SK-N-SH (cell line): ENCODE data around the gene RAB24. TPM values are rescaled to one million over a fixed set of nuclear protein-coding genes. Genes with fewer than 3 reads are reported as not detected.

Experiments
- CTCF ChIA-PET: fragments of 300-600, 350-600 bp; formaldehyde crosslinking; extraction: SDS; loops from one replicate; lab custom pipeline; 2021; lab: Yijun Ruan, JAX
- POLR2A ChIA-PET: fragments of 350-600 bp; sonication (Branson Sonifier 250); formaldehyde crosslinking; extraction: SDS; loops from one replicate; lab custom pipeline; 2020; ENCODE audit warnings: antibody characterized with exemption, inconsistent platforms; lab: Yijun Ruan, JAX
- DNase-seq: peaks from one replicate; pipeline ENCODE4 v3.0.0; 2012
- H2AFZ ChIP-seq: fragments of 200-600 bp; sonication (generic); 2 replicates; pipeline ENCODE4 v1.8.1; 2016; ENCODE audit warnings: antibody characterized with exemption, mild to moderate bottlenecking, low read depth
- H3F3A ChIP-seq: fragments of 200-600 bp; sonication (generic); replicated peaks from 2 replicates; pipeline ENCODE3; 2016; ENCODE audit warnings: antibody characterized with exemption, mild to moderate bottlenecking; ENCODE audit not compliant: insufficient read depth
- H3K27ac ChIP-seq, 2 experiments: fragments of 200-500 bp in 1 of 2; fragments of 200-600 bp in 1 of 2; sonication (Bioruptor generic) in 1 of 2; sonication (generic), shearing (Covaris generic) in 1 of 2; 2 replicates each; pipeline versions ENCODE4 v1.5.1 to v1.6.1; 2014 to 2016; ENCODE audit warnings: low read depth in 2 of 2, inconsistent platforms in 1 of 2, low read length in 1 of 2, mild to moderate bottlenecking in 1 of 2, mixed read lengths in 1 of 2
- H3K27me3 ChIP-seq: fragments of 200-600 bp; sonication (generic), shearing (Covaris generic); 2 replicates; pipeline ENCODE4 v1.6.1; 2016; ENCODE audit warnings: mixed run types; ENCODE audit not compliant: insufficient read depth
- H3K36me3 ChIP-seq, 2 experiments: fragments of 200-500 bp in 1 of 2; fragments of 200-600 bp in 1 of 2; sonication (Bioruptor generic) in 1 of 2; sonication (generic) in 1 of 2; replicated peaks in 1 of 2; 2 replicates each; pipeline versions ENCODE3 to v1.5.1; 2014 to 2016; ENCODE audit warnings: low read length in 1 of 2, mild to moderate bottlenecking in 1 of 2; ENCODE audit not compliant: insufficient read depth in 2 of 2, control insufficient read depth in 1 of 2
- H3K4me1 ChIP-seq, 2 experiments: fragments of 200-500 bp in 1 of 2; fragments of 200-600 bp in 1 of 2; sonication (Bioruptor generic) in 1 of 2; sonication (generic), shearing (Covaris generic) in 1 of 2; 2 replicates each; pipeline versions ENCODE4 v1.5.1 to v1.6.1; 2014 to 2016; ENCODE audit warnings: low read depth in 1 of 2, low read length in 1 of 2, mixed run types in 1 of 2; ENCODE audit not compliant: insufficient read depth in 2 of 2, control insufficient read depth in 1 of 2
- H3K4me2 ChIP-seq: fragments of 200-600 bp; sonication (generic), shearing (Covaris generic); 2 replicates; pipeline ENCODE4 v1.6.1; 2017; ENCODE audit warnings: mixed run types
- H3K4me3 ChIP-seq, 2 experiments: fragments of 200-500 bp in 1 of 2; fragments of 200-600 bp in 1 of 2; sonication (Bioruptor generic) in 1 of 2; sonication (generic), shearing (Covaris generic) in 1 of 2; 2 replicates each; pipeline versions ENCODE4 v1.5.1 to v1.8.1; 2014 to 2016; ENCODE audit warnings: low read depth in 2 of 2, inconsistent platforms in 1 of 2, low read length in 1 of 2, mild to moderate bottlenecking in 1 of 2, mixed read lengths in 1 of 2, moderate library complexity in 1 of 2
- H3K79me2 ChIP-seq: fragments of 200-600 bp; sonication (generic); 2 replicates; pipeline ENCODE4 v1.8.1; 2017; ENCODE audit warnings: mild to moderate bottlenecking; ENCODE audit not compliant: insufficient read depth
- H3K9ac ChIP-seq: fragments of 200-600 bp; sonication (generic); 2 replicates; pipeline ENCODE4 v1.6.1; 2017; ENCODE audit warnings: mixed run types
- H3K9me2 ChIP-seq: fragments of 200-600 bp; sonication (generic); 2 replicates; pipeline ENCODE4 v1.6.1; 2017; ENCODE audit warnings: mixed run types
- H3K9me3 ChIP-seq: fragments of 200-600 bp; sonication (generic); 2 replicates; pipeline ENCODE4 v1.6.1; 2017; ENCODE audit warnings: mixed run types, mild to moderate bottlenecking, moderate library complexity
- H4K20me1 ChIP-seq: fragments of 200-600 bp; sonication (generic); 2 replicates; pipeline ENCODE4 v1.6.1; 2017; ENCODE audit warnings: mild to moderate bottlenecking, mixed run types; ENCODE audit not compliant: insufficient read depth
- CHD2 ChIP-seq: fragments of 150-350 bp; IDR thresholded peaks from 2 replicates; pipeline ENCODE4 v1.6.1; 2018; ENCODE audit warnings: low read length; ENCODE audit not compliant: partially characterized antibody
- CTCF ChIP-seq: fragments of 200-600 bp; sonication (generic); IDR thresholded peaks from 2 replicates; pipeline ENCODE4 v1.6.1; 2017; ENCODE audit warnings: antibody characterized with exemption, mild to moderate bottlenecking, moderate library complexity
- ELF1 ChIP-seq: IDR thresholded peaks from 2 replicates; pipeline ENCODE4 v1.4.0; 2012
- EP300 ChIP-seq, 2 experiments: IDR thresholded peaks; 2 replicates each; pipeline versions ENCODE4 v1.4.0 to v1.6.1; 2012; ENCODE audit warnings: borderline replicate concordance in 1 of 2, low read depth in 1 of 2, low read length in 1 of 2
- FOXJ3 ChIP-seq: sonication (generic); formaldehyde crosslinking; IDR thresholded peaks from 2 replicates; pipeline ENCODE4 v1.5.1; 2020; ENCODE audit warnings: mild to moderate bottlenecking, missing genetic modification reagents
- FOXM1 ChIP-seq: IDR thresholded peaks from 2 replicates; pipeline ENCODE4 v1.4.0; 2012; ENCODE audit warnings: low read depth, mild to moderate bottlenecking
- GABPA ChIP-seq: IDR thresholded peaks from 2 replicates; pipeline ENCODE4 v1.4.0; 2012; ENCODE audit warnings: low read depth, mild to moderate bottlenecking
- GATA2 ChIP-seq: sonication (generic); formaldehyde crosslinking; IDR thresholded peaks from 2 replicates; pipeline ENCODE4 v1.5.0; 2020; ENCODE audit warnings: mild to moderate bottlenecking, missing genetic modification reagents
- JUND ChIP-seq: IDR thresholded peaks from 2 replicates; pipeline ENCODE4 v1.4.0; 2012
- MEF2A ChIP-seq: IDR thresholded peaks from 2 replicates; pipeline ENCODE4 v1.4.0; 2012; ENCODE audit warnings: low read depth, borderline replicate concordance
- MXI1 ChIP-seq: IDR thresholded peaks from 2 replicates; pipeline ENCODE4 v1.6.1; 2012; ENCODE audit warnings: mild to moderate bottlenecking, low read depth, low read length, improper control_type of control experiment
- NRF1 ChIP-seq: IDR thresholded peaks from 2 replicates; pipeline ENCODE4 v1.6.1; 2012; ENCODE audit warnings: low read depth, mild to moderate bottlenecking, low read length
- POLR2AphosphoS5 ChIP-seq: IDR thresholded peaks from 2 replicates; pipeline ENCODE4 v1.6.1; 2012; ENCODE audit warnings: low read depth, low read length
- REST ChIP-seq: IDR thresholded peaks from 2 replicates; pipeline ENCODE4 v1.6.1; 2012; ENCODE audit warnings: mild to moderate bottlenecking, low read depth, low read length, moderate library complexity
- RFX5 ChIP-seq: IDR thresholded peaks from 2 replicates; pipeline ENCODE4 v1.6.1; 2012; ENCODE audit warnings: mild to moderate bottlenecking, improper control_type of control experiment, low read length
- SIN3A ChIP-seq: IDR thresholded peaks from 2 replicates; pipeline ENCODE4 v1.6.1; 2012; ENCODE audit warnings: low read depth, mild to moderate bottlenecking, low read length, moderate library complexity, borderline replicate concordance
- SMC3 ChIP-seq: IDR thresholded peaks from 2 replicates; pipeline ENCODE4 v1.6.1; 2012; ENCODE audit warnings: low read depth, low read length, improper control_type of control experiment
- TAF1 ChIP-seq: IDR thresholded peaks from 2 replicates; pipeline ENCODE4 v1.6.1; 2012; ENCODE audit warnings: low read depth, mild to moderate bottlenecking, low read length, moderate library complexity, borderline replicate concordance
- TCF12 ChIP-seq: IDR thresholded peaks from 2 replicates; pipeline ENCODE4 v1.4.0; 2012
- TEAD4 ChIP-seq: IDR thresholded peaks from 2 replicates; pipeline ENCODE4 v1.4.0; 2012; ENCODE audit warnings: mild to moderate bottlenecking, borderline replicate concordance; ENCODE audit not compliant: insufficient read depth
- YY1 ChIP-seq: IDR thresholded peaks from 2 replicates; pipeline ENCODE4 v1.4.0; 2012; ENCODE audit warnings: low read depth, mild to moderate bottlenecking
- WGBS: methylation state at CpG from one replicate; pipeline ENCODE4 v1.1.6; 2017; ENCODE audit warnings: low lambda C conversion rate; 5-methylcytosine and 5-hydroxymethylcytosine counted together
- polyA plus RNA-seq, 3 experiments: library from polyadenylated mRNA; depleted of rRNA; stranded (reverse); fragments of >200 nt; gene quantifications; 2 replicates each; pipeline ENCODE4 v1.2.3, GENCODE V29; 2012
- TF ChIP-seq, protein P1 (sequence below): fragments of 150-350 bp; IDR thresholded peaks from 2 replicates; pipeline ENCODE4 v1.6.1; 2016; ENCODE audit warnings: mild to moderate bottlenecking, low read depth, low read length
- TF ChIP-seq, protein P2 (sequence below): fragments of 150-350 bp; IDR thresholded peaks from 2 replicates; pipeline ENCODE4 v1.6.1; 2017; ENCODE audit warnings: antibody characterized with exemption, low read length, low read depth, borderline replicate concordance
- TF ChIP-seq, protein P3 (sequence below): IDR thresholded peaks from 2 replicates; pipeline ENCODE4 v1.4.0; 2012; ENCODE audit warnings: low read depth, borderline replicate concordance

Gene RAB24
- 101 and 117 TPM in 2 replicates for polyA plus RNA-seq (2012; rRNA removed)
- polyA plus RNA-seq (2012; cell fraction: cytosol; rRNA removed) = 51.5 and 65.6 TPM in 2 replicates
- 383 and 489 TPM in 2 replicates for polyA plus RNA-seq (2012; cell fraction: nucleus; rRNA removed)

DNA sequence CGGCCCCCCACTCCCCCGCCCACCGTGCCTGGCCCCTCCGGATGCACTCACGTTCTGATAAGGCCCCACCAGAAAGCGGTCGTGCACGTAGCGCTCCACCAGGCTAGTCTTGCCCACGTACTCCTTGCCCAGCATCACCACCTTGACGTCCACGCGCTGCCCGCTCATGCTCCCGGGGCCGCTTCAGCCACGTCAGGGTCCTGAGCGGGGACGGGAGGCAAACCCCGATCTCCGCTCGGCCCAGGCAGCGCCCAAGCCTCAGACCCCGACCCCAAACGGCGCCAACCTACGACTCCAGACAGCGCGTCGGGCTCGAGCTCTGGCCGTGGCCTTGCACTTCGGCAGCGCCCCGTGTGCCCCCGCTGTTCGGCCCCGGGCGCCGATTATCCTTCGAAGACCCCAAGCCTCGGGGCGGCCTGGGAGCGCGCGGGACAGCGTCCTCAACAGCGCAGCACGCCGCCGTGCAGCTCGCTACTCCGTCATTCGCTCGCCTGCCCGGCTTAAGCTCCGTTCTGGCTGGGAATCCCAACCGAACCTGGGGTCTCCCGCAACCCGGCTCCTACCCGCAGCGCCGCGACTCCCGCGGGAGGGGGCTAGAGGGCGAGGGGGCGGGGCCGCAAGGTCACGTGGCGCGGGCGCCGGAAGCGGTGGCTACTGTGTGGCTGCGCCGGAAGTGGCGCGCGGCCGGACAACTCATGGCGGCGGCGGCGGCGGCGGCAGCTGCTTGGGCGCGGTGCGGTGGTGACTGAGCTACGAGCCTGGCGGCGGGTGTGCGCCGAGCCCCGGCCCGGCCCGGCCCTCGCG lies at the start of gene RAB24, which contains the start of gene PRELID1:
Gene RAB24, minus strand, starts transcription at position 599 of the 804 bp plus-strand sequence. Its CDS starts 431 bp downstream, at position 168.
Gene PRELID1, plus strand, starts transcription at position 679 of the 804 bp plus-strand sequence. CDS start 187 bp downstream, outside the sequence.
- H3K79me2 ChIP-seq = peaks cover 64% of the 10 kb centered on the region
- H3K9me3 ChIP-seq = no peaks in the 10 kb centered on the region
- peak within 1 kb of the TSS; percentile 76 for H2AFZ ChIP-seq
- peaks cover 0 to 28% of the 10 kb centered on the region in 2 experiments; a peak in 1 of 4 replicates for H3K4me1 ChIP-seq
- ChIA-PET CTCF (interaction anchor here (0.8 to 6.5 kb wide), 6 partner anchors 10 to 190 kb away, joined by 3 to 48 read pairs (median 3); no protein-coding TSS in a partner anchor), POLR2A (interaction anchor here (1.2 to 1.5 kb wide), 2 partner anchors 49 to 170 kb away, joined by 4 to 5 read pairs; partner anchors contain the start of genes LMAN2 and NSD1)
- H3K27me3 ChIP-seq = no peaks in the 10 kb centered on the region
- peak within 1 kb of the TSS; percentile 90 for H3K9ac ChIP-seq
- H3F3A ChIP-seq = peaks cover 18% of the 10 kb centered on the region
- peak within 1 kb of the TSS; percentile 98 for H3K4me2 ChIP-seq
- peak within 1 kb of the TSS; percentile 93 to 98 for H3K4me3 ChIP-seq
- H3K27ac ChIP-seq = peak within 1 kb of the TSS; percentile 76 to 79
- H4K20me1 ChIP-seq = peaks cover 18% of the 10 kb centered on the region
- H3K36me3 ChIP-seq = peaks cover 30 to 52% of the 10 kb centered on the region in 2 experiments
- no peaks in the 10 kb centered on the region for H3K9me2 ChIP-seq
- DNase-seq = peak; percentile 98
- WGBS = 3% methylated on average over 14 of the region's 100 CpGs
- TF ChIP-seq REST (peak; percentile 3; the same call in 1 of the 2 replicates), TEAD4 (no peak), MEF2A (no peak), SMC3 (no peak), CHD2 (no peak), ELF1 (peak; percentile 60), CTCF (peak; percentile 40), FOXJ3 (CRISPR knock-in tag) (no peak), SIN3A (no peak), YY1 (peak; percentile 77; the same call in 1 of the 2 replicates), RFX5 (no peak), MXI1 (peak; percentile 66), TAF1 (peak; percentile 53; the same call in 1 of the 2 replicates), FOXM1 (no peak), GATA2 (no peak), JUND (no peak), EP300 (IDR thresholded peaks at IDR 0.05; ENCODE audit: borderline replicate concordance in 1 of 2, low read depth in 1 of 2, low read length in 1 of 2) (peak in 1 of 2 experiments; percentile 17; a peak in 1 of 4 replicates), GABPA (peak; percentile 87), TCF12 (no peak), NRF1 (no peak), POLR2AphosphoS5 (peak; percentile 29)
- TF ChIP-seq, protein P1, sequence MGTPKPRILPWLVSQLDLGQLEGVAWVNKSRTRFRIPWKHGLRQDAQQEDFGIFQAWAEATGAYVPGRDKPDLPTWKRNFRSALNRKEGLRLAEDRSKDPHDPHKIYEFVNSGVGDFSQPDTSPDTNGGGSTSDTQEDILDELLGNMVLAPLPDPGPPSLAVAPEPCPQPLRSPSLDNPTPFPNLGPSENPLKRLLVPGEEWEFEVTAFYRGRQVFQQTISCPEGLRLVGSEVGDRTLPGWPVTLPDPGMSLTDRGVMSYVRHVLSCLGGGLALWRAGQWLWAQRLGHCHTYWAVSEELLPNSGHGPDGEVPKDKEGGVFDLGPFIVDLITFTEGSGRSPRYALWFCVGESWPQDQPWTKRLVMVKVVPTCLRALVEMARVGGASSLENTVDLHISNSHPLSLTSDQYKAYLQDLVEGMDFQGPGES = no peak
- TF ChIP-seq, protein P2, sequence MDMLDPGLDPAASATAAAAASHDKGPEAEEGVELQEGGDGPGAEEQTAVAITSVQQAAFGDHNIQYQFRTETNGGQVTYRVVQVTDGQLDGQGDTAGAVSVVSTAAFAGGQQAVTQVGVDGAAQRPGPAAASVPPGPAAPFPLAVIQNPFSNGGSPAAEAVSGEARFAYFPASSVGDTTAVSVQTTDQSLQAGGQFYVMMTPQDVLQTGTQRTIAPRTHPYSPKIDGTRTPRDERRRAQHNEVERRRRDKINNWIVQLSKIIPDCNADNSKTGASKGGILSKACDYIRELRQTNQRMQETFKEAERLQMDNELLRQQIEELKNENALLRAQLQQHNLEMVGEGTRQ = peak; percentile 83
- TF ChIP-seq, protein P3, sequence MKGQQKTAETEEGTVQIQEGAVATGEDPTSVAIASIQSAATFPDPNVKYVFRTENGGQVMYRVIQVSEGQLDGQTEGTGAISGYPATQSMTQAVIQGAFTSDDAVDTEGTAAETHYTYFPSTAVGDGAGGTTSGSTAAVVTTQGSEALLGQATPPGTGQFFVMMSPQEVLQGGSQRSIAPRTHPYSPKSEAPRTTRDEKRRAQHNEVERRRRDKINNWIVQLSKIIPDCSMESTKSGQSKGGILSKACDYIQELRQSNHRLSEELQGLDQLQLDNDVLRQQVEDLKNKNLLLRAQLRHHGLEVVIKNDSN = peak; percentile 98
